ENCODE results near the gene FAM184B. TPM values are rescaled to one million over a fixed set of nuclear protein-coding genes. Genes with fewer than 3 reads are reported as not detected.

The FAM184B gene
- total RNA-seq, 1 experiment from 2014 or later = 0.09 TPM

- H3K27me3 ChIP-seq (ENCODE audit: insufficient read depth, low read length) = no peaks in the 10 kb centered on the region
- no peak overlapping the region for H4K8ac ChIP-seq (replicated peaks; ENCODE audit: insufficient read length, low read depth, low read length)
- H3K79me1 ChIP-seq (ENCODE audit: insufficient read depth, low read depth, low read length, poor library complexity, severe bottlenecking) = no peaks in the 10 kb centered on the region
- no peaks in the 10 kb centered on the region for H3K79me2 ChIP-seq (ENCODE audit: insufficient read depth, low read length)
- H2BK5ac ChIP-seq (ENCODE audit: insufficient read length, low read length) = no peak overlapping the region
- no peak overlapping the region for H4K5ac ChIP-seq (ENCODE audit: insufficient read length, low read depth, low read length)
- H3K9ac ChIP-seq (ENCODE audit: extremely low read depth, insufficient read length, low read length) = no peak overlapping the region
- no peak overlapping the region for H2BK12ac ChIP-seq (ENCODE audit: insufficient read length, low read depth, low read length)
- H3K4me3 Mint-ChIP-seq = no peak overlapping the region
- H3K18ac ChIP-seq (ENCODE audit: insufficient read length, low read depth, low read length) = no peak overlapping the region
- H3K4me1 ChIP-seq (ENCODE audit: insufficient read depth, low read length) = no peaks in the 10 kb centered on the region
- H3K23ac ChIP-seq (ENCODE audit: insufficient read length, low read depth, low read length) = no peak overlapping the region
- WGBS (ENCODE audit: extremely low coverage, insufficient read length, low lambda C conversion rate) = no CpG with 5 or more reads among the region's 5 CpGs
- H2BK15ac ChIP-seq (ENCODE audit: low read depth, low read length) = no peak overlapping the region
- H3K4ac ChIP-seq (ENCODE audit: low read depth, low read length) = no peak overlapping the region
- H3K27ac Mint-ChIP-seq = no peak overlapping the region
- H3K36me3 Mint-ChIP-seq (ENCODE audit: insufficient read depth in 1 of 3, low read depth in 3 of 3) = peaks cover 8 to 9% (median 8%) of the 10 kb centered on the region in 3 experiments; a peak in 6 of 7 replicates
- peak; percentile 33; the same call in 1 of the 3 replicates for TF ChIP-seq CTCF (conservative IDR thresholded peaks at IDR 0.05)
- DNase-seq = no peak
- no peaks in the 10 kb centered on the region for H3K23me2 ChIP-seq (ENCODE audit: insufficient read length, low read depth, low read length, poor library complexity, severe bottlenecking)
- H3K14ac ChIP-seq (ENCODE audit: insufficient read depth, low read length) = no peak overlapping the region
- no peak overlapping the region for H2BK120ac ChIP-seq (ENCODE audit: low read depth, low read length, poor library complexity, severe bottlenecking)
- H2BK20ac ChIP-seq (ENCODE audit: low read depth, low read length, poor library complexity, severe bottlenecking) = no peak overlapping the region
- H4K91ac ChIP-seq (ENCODE audit: insufficient read length, low read depth, low read length) = no peak overlapping the region
- peaks cover 13% of the 10 kb centered on the region in 2 experiments; a peak in 4 of 5 replicates for H3K9me3 Mint-ChIP-seq
- no peak overlapping the region for H2AFZ ChIP-seq (ENCODE audit: low read length)
- no peaks in the 10 kb centered on the region for H3K4me1 Mint-ChIP-seq
- no peak overlapping the region for H3K27ac ChIP-seq (ENCODE audit: insufficient read length, low read depth, low read length)
- H3T11ph ChIP-seq (ENCODE audit: low read length) = no peak overlapping the region
- no peaks in the 10 kb centered on the region for H4K20me1 ChIP-seq (ENCODE audit: control insufficient read depth, insufficient read depth, insufficient read length)
- no peaks in the 10 kb centered on the region for H3K9me3 ChIP-seq (ENCODE audit: control insufficient read depth, low read depth, low read length)
- no peak overlapping the region for H3K56ac ChIP-seq (ENCODE audit: insufficient read length, low read depth, low read length)
- no peak overlapping the region for H3K4me2 ChIP-seq (ENCODE audit: insufficient read depth, insufficient read length, low read length)
- H2AK5ac ChIP-seq (ENCODE audit: insufficient read length, low read length) = no peak overlapping the region
- peaks cover 12% of the 10 kb centered on the region for H3K27me3 Mint-ChIP-seq (ENCODE audit: low read depth)
These were observed 133.5 kb downstream of the FAM184B start for GRCh38 chr4:17647927-17648326.
